DND-41 (cell line): Measurements from ENCODE around the gene GPC5.
"Not testable (repeated sequence)": the region's sequence is repeated elsewhere in the genome, so short reads cannot be mapped to it uniquely, and the experiment has no call there.

Source experiments
- ATAC-seq: fragments of 200-7000 bp; cut with Tn5 transposase; 3 replicates; pipeline ENCODE4 v1.9.1; 2021; ENCODE audit warnings: low read depth; ENCODE audit not compliant: insufficient read depth
- DNase-seq: peaks from one replicate; pipeline ENCODE4 v3.0.0-alpha.2; 2020
- H2AFZ ChIP-seq: 2 replicates; pipeline ENCODE4 v1.6.0; 2012; ENCODE audit warnings: low read depth, low read length
- H3K27ac ChIP-seq: 2 replicates; pipeline ENCODE4 v1.5.1; 2012; ENCODE audit warnings: low read length, inconsistent platforms
- H3K27me3 ChIP-seq: fragments of 200-600 bp; sonication (generic); 2 replicates; pipeline ENCODE4 v1.6.0; 2012; ENCODE audit warnings: low read length, mild to moderate bottlenecking, inconsistent platforms; ENCODE audit not compliant: insufficient read depth, poor library complexity
- H3K36me3 ChIP-seq: 2 replicates; pipeline ENCODE4 v1.5.1; 2012; ENCODE audit warnings: low read length, inconsistent platforms; ENCODE audit not compliant: insufficient read depth
- H3K4me1 ChIP-seq: 2 replicates; pipeline ENCODE4 v1.5.1; 2012; ENCODE audit warnings: mild to moderate bottlenecking, low read length; ENCODE audit not compliant: insufficient read depth
- H3K4me2 ChIP-seq: 2 replicates; pipeline ENCODE4 v1.6.0; 2012; ENCODE audit warnings: mild to moderate bottlenecking, moderate library complexity, low read length, inconsistent platforms; ENCODE audit not compliant: insufficient read depth
- H3K4me3 ChIP-seq, 2 experiments: fragments of 200-600 bp in 1 of 2; shearing (Covaris generic) in 1 of 2; 2 replicates each; pipeline ENCODE4 v1.5.1; 2012 to 2016; ENCODE audit warnings: inconsistent platforms in 2 of 2, low read length in 2 of 2, mild to moderate bottlenecking in 2 of 2, low read depth in 1 of 2, moderate library complexity in 1 of 2
- H3K79me2 ChIP-seq: 2 replicates; pipeline ENCODE4 v1.6.0; 2012; ENCODE audit warnings: low read length, inconsistent platforms; ENCODE audit not compliant: insufficient read depth
- H3K9ac ChIP-seq: 2 replicates; pipeline ENCODE4 v1.6.0; 2012; ENCODE audit warnings: low read depth, mild to moderate bottlenecking, inconsistent platforms, low read length, moderate library complexity
- H3K9me3 ChIP-seq: 2 replicates; pipeline ENCODE4 v1.5.1; 2012; ENCODE audit warnings: low read length, moderate library complexity, mild to moderate bottlenecking, inconsistent platforms; ENCODE audit not compliant: insufficient read depth, severe bottlenecking
- H4K20me1 ChIP-seq: 2 replicates; pipeline ENCODE4 v1.6.0; 2012; ENCODE audit warnings: low read length; ENCODE audit not compliant: insufficient read depth
- CTCF ChIP-seq: IDR thresholded peaks from 2 replicates; pipeline ENCODE4 v1.5.1; 2012; ENCODE audit warnings: borderline replicate concordance, low read length, moderate library complexity, mild to moderate bottlenecking; ENCODE audit not compliant: poor library complexity, severe bottlenecking; ENCODE audit errors: extremely low read depth
- EZH2 ChIP-seq: IDR thresholded peaks from 3 replicates; pipeline ENCODE4 v1.6.1; 2012; ENCODE audit warnings: borderline replicate concordance, low read depth, mild to moderate bottlenecking, moderate library complexity, low read length, inconsistent platforms; ENCODE audit not compliant: severe bottlenecking

The GPC5 gene

GRCh38 chr13:92290718-92291307, 892.4 kb downstream of the GPC5 start:
- DNase-seq, ATAC-seq, H3K9me3 ChIP-seq, H3K4me2 ChIP-seq, H3K79me2 ChIP-seq, H3K27ac ChIP-seq, H3K27me3 ChIP-seq, H3K4me3 ChIP-seq, H3K9ac ChIP-seq, H2AFZ ChIP-seq, H4K20me1 ChIP-seq, H3K4me1 ChIP-seq, H3K36me3 ChIP-seq: not testable (repeated sequence)

GRCh38 chr13:92294533-92294932, 896.1 kb downstream of the GPC5 start:
- not testable (repeated sequence) for H2AFZ ChIP-seq, DNase-seq, H3K4me1 ChIP-seq, ATAC-seq, H3K79me2 ChIP-seq, H3K4me3 ChIP-seq, H4K20me1 ChIP-seq, H3K9ac ChIP-seq, H3K9me3 ChIP-seq, H3K36me3 ChIP-seq, H3K27ac ChIP-seq, H3K27me3 ChIP-seq, H3K4me2 ChIP-seq

GRCh38 chr13:92296154-92296671, 897.8 kb downstream of the GPC5 start:
- H2AFZ ChIP-seq, H3K4me2 ChIP-seq, H4K20me1 ChIP-seq, H3K36me3 ChIP-seq, DNase-seq, H3K4me3 ChIP-seq, H3K79me2 ChIP-seq, H3K9me3 ChIP-seq, H3K9ac ChIP-seq, H3K27ac ChIP-seq, H3K4me1 ChIP-seq, H3K27me3 ChIP-seq, ATAC-seq: not testable (repeated sequence)

GRCh38 chr13:92297971-92298942, 899.8 kb downstream of the GPC5 start:
- Histone ChIP-seq H3K4me2 (no peak overlapping the region), H3K9ac (no peak overlapping the region), H4K20me1 (no peaks in the 10 kb centered on the region), H3K36me3 (no peaks in the 10 kb centered on the region), H3K4me1 (no peaks in the 10 kb centered on the region), H2AFZ (no peak overlapping the region), H3K27me3 (no peaks in the 10 kb centered on the region), H3K9me3 (no peaks in the 10 kb centered on the region), H3K4me3 (no peak overlapping the region), H3K27ac (no peak overlapping the region), H3K79me2 (no peaks in the 10 kb centered on the region)
- ATAC-seq (no peak), DNase-seq (no peak)
- TF ChIP-seq CTCF (no peak), EZH2 (no peak)

GRCh38 chr13:92300651-92301050, 902.2 kb downstream of the GPC5 start:
- Histone ChIP-seq H3K9me3 (no peaks in the 10 kb centered on the region), H3K4me2 (no peak overlapping the region), H4K20me1 (no peaks in the 10 kb centered on the region), H3K9ac (no peak overlapping the region), H3K4me1 (no peaks in the 10 kb centered on the region), H3K4me3 (no peak overlapping the region), H2AFZ (no peak overlapping the region), H3K27ac (no peak overlapping the region), H3K27me3 (no peaks in the 10 kb centered on the region), H3K79me2 (no peaks in the 10 kb centered on the region), H3K36me3 (no peaks in the 10 kb centered on the region)
- DNase-seq, result no peak
- no peak for ATAC-seq
- no peak for TF ChIP-seq CTCF
- TF ChIP-seq EZH2, result no peak
